Measurements from ENCODE around the gene NAV3. TPM values are rescaled to one million over a fixed set of nuclear protein-coding genes. Genes with fewer than 3 reads are reported as not detected.

Gene NAV3
- total RNA-seq, 1 donor from 2014 or later: 8.7 TPM

- Histone ChIP-seq H3K4me1 (no peaks in the 10 kb centered on the region), H3K36me3 (no peaks in the 10 kb centered on the region), H3K4me3 (no peak overlapping the region), H3K27me3 (ENCODE audit: low read depth) (no peaks in the 10 kb centered on the region), H3K27ac (no peak overlapping the region), H3K9me3 (no peaks in the 10 kb centered on the region)
- DNase-seq: no peak
- no peak for ATAC-seq
- intact Hi-C loops (cut with DNase I): no loop called here
- no peak for TF ChIP-seq CTCF (IDR thresholded peaks at IDR 0.05)
Measured at GRCh38 chr12:77954206-77954555, 123.5 kb downstream of the NAV3 start.

GRCh38 chr12:77957062-77957461, 126.4 kb downstream of the NAV3 start:
- H3K4me3 ChIP-seq: no peak overlapping the region
- H3K27me3 ChIP-seq (ENCODE audit: low read depth): no peaks in the 10 kb centered on the region
- no peaks in the 10 kb centered on the region for H3K4me1 ChIP-seq
- no peaks in the 10 kb centered on the region for H3K9me3 ChIP-seq
- DNase-seq: no peak
- no peak for ATAC-seq
- H3K36me3 ChIP-seq: no peaks in the 10 kb centered on the region
- no peak for TF ChIP-seq CTCF (IDR thresholded peaks at IDR 0.05)
- intact Hi-C loops (cut with DNase I): no loop called here
- H3K27ac ChIP-seq: no peak overlapping the region

GRCh38 chr12:77963576-77964178, 133.0 kb downstream of the NAV3 start:
- H3K4me1 ChIP-seq: no peaks in the 10 kb centered on the region
- ATAC-seq (no peak), DNase-seq (no peak)
- no peak for TF ChIP-seq CTCF (IDR thresholded peaks at IDR 0.05)
- no peaks in the 10 kb centered on the region for H3K9me3 ChIP-seq
- H3K27me3 ChIP-seq (ENCODE audit: low read depth): no peaks in the 10 kb centered on the region
- no peak overlapping the region for H3K4me3 ChIP-seq
- intact Hi-C loops (cut with DNase I): no loop called here
- no peaks in the 10 kb centered on the region for H3K36me3 ChIP-seq
- no peak overlapping the region for H3K27ac ChIP-seq

DNA sequence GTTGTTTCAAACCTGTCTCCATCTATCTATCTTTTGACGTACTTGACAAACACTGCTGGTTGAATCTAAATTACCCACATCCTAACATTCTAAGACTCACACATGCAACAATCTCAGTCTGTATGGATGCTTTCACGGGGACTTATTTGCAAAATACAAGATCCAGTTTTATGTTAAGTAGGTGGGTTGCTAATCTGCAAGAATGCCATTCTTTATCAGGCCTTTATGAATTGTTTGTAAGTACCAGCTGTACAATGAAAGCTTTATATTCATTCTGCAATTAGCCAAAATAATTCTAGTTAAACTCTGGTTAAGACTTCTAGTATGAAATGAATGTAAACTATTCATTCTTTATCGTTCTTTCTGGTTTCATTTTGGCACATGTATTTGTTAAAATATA, 135.1 kb downstream of the NAV3 start:
- H3K4me3 ChIP-seq: no peak overlapping the region
- TF ChIP-seq CTCF (IDR thresholded peaks at IDR 0.05): no peak
- no peak overlapping the region for H3K27ac ChIP-seq
- intact Hi-C loops (cut with DNase I): no loop called here
- DNase-seq (no peak), ATAC-seq (no peak)
- H3K9me3 ChIP-seq: no peaks in the 10 kb centered on the region
- no peaks in the 10 kb centered on the region for H3K27me3 ChIP-seq (ENCODE audit: low read depth)
- H3K4me1 ChIP-seq: no peaks in the 10 kb centered on the region
- no peaks in the 10 kb centered on the region for H3K36me3 ChIP-seq

DNA sequence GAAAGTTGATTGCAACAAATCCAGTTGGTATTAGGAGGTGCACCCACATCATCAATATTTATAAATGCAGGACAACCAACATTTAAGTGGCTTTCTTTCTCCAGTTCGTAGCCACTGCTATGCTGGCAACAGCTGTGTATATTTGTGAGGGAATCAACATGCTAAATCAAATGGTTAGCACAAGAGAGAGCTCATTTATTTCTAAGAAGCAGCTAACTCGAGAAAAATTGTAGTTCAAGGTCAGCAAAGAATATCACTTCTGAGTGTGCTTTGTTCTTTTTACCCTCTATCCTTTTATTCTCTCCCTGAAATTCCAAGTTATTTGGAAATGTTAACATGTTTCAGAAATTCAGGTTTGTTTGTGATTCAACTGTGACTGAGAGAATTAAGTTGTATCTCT, 137.3 kb downstream of the NAV3 start:
- Histone ChIP-seq H3K27me3 (ENCODE audit: low read depth) (no peaks in the 10 kb centered on the region), H3K4me3 (no peak overlapping the region), H3K9me3 (no peaks in the 10 kb centered on the region), H3K36me3 (no peaks in the 10 kb centered on the region), H3K4me1 (no peaks in the 10 kb centered on the region), H3K27ac (no peak overlapping the region)
- ATAC-seq (no peak), DNase-seq (no peak)
- intact Hi-C loops (cut with DNase I): no loop called here
- TF ChIP-seq CTCF (IDR thresholded peaks at IDR 0.05): no peak

DNA sequence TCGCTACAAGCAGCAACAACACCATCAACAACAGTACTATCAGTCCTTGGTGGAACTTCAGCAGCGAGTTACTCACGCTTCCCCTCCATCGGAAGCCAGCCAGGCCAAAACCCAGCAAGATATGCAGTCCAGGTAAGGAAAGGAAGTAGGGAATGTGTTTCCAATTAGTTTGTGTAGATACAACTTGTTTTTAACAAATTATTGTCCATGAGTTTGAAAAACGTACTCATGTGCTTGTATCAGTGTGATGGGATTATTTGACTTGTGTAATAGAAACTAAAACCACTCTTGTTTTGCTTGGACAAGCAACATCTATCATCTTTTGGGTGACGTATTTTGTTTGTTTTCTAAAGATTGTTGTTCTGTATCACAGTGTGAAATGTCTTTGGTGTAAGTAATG, 137.9 kb downstream of the NAV3 start:
- TF ChIP-seq CTCF (IDR thresholded peaks at IDR 0.05): no peak
- no peaks in the 10 kb centered on the region for H3K4me1 ChIP-seq
- no peaks in the 10 kb centered on the region for H3K27me3 ChIP-seq (ENCODE audit: low read depth)
- no peaks in the 10 kb centered on the region for H3K9me3 ChIP-seq
- H3K27ac ChIP-seq: no peak overlapping the region
- intact Hi-C loops (cut with DNase I): no loop called here
- ATAC-seq: no peak
- no peak for DNase-seq
- no peaks in the 10 kb centered on the region for H3K36me3 ChIP-seq
- no peak overlapping the region for H3K4me3 ChIP-seq
